Keratinocyte (primary cell): ENCODE measurements around the gene RNF180. TPM values are rescaled to one million over a fixed set of nuclear protein-coding genes. Genes with fewer than 3 reads are reported as not detected.

Experiments
- DNase-seq: peaks from one replicate; pipeline ENCODE4 v3.0.0-alpha.2; 2011; ENCODE audit warnings: low read depth, missing footprints, low spot score
- FAIRE-seq: peaks from 2 replicates; lab custom pipeline; 2011; peaks lifted over from hg19 to GRCh38; lab: Jason Lieb, UNC
- H2AFZ ChIP-seq: 2 replicates; pipeline ENCODE4 v1.6.0; 2012; ENCODE audit warnings: low read length, control low read depth, inconsistent platforms; ENCODE audit not compliant: control insufficient read depth
- H3K27ac ChIP-seq: 2 replicates; pipeline ENCODE4 v1.5.1; 2011; ENCODE audit warnings: low read length; ENCODE audit not compliant: control insufficient read depth, insufficient read depth
- H3K27me3 ChIP-seq: 3 replicates; pipeline ENCODE4 v1.6.0; 2011; ENCODE audit warnings: low read length; ENCODE audit not compliant: control insufficient read depth, insufficient read depth; ENCODE audit errors: extremely low read depth
- H3K36me3 ChIP-seq, 2 experiments: 2 replicates in 1 of 2; 3 replicates in 1 of 2; pipeline ENCODE4 v1.5.1; 2011; ENCODE audit warnings: low read length in 2 of 2, mild to moderate bottlenecking in 1 of 2; ENCODE audit not compliant: control insufficient read depth in 2 of 2, insufficient read depth in 2 of 2; ENCODE audit errors: extremely low read depth in 1 of 2
- H3K4me1 ChIP-seq: 3 replicates; pipeline ENCODE4 v1.5.1; 2011; ENCODE audit warnings: low read length; ENCODE audit not compliant: control insufficient read depth, insufficient read depth; ENCODE audit errors: extremely low read depth
- H3K4me2 ChIP-seq: 3 replicates; pipeline ENCODE4 v1.6.0; 2011; ENCODE audit warnings: low read depth, low read length; ENCODE audit not compliant: control insufficient read depth, insufficient read depth; ENCODE audit errors: extremely low read depth
- H3K4me3 ChIP-seq, 3 experiments: fragments of 200-600 bp in 1 of 3; sonication (generic) in 1 of 3; 2 replicates in 2 of 3; 3 replicates in 1 of 3; pipeline ENCODE4 v1.5.1; 2011 to 2016; ENCODE audit warnings: low read length in 3 of 3, mild to moderate bottlenecking in 3 of 3, control low read depth in 2 of 3, inconsistent platforms in 1 of 3, low read depth in 1 of 3, mixed read lengths in 1 of 3, mixed run types in 1 of 3, moderate library complexity in 1 of 3; ENCODE audit not compliant: control insufficient read depth in 2 of 3, insufficient read depth in 2 of 3; ENCODE audit errors: extremely low read depth in 1 of 3
- H3K79me2 ChIP-seq: 2 replicates; pipeline ENCODE4 v1.6.0; 2012; ENCODE audit warnings: low read length; ENCODE audit not compliant: control insufficient read depth, insufficient read depth
- H3K9ac ChIP-seq: 3 replicates; pipeline ENCODE4 v1.6.0; 2011; ENCODE audit warnings: low read length; ENCODE audit not compliant: control insufficient read depth, insufficient read depth; ENCODE audit errors: extremely low read depth
- H3K9me1 ChIP-seq: 3 replicates; pipeline ENCODE4 v1.6.0; 2011; ENCODE audit warnings: low read length; ENCODE audit not compliant: control insufficient read depth, insufficient read depth; ENCODE audit errors: extremely low read depth
- H3K9me3 ChIP-seq: 2 replicates; pipeline ENCODE4 v1.5.1; 2012; ENCODE audit warnings: low read depth, low read length; ENCODE audit not compliant: control insufficient read depth
- H4K20me1 ChIP-seq: 3 replicates; pipeline ENCODE4 v1.6.0; 2011; ENCODE audit warnings: low read length; ENCODE audit not compliant: control insufficient read depth, insufficient read depth; ENCODE audit errors: extremely low read depth
- EZH2 ChIP-seq: IDR thresholded peaks from one replicate; pipeline ENCODE4 v1.6.1; 2012; ENCODE audit warnings: inconsistent platforms, mild to moderate bottlenecking, low read length, moderate library complexity
- dilution Hi-C: fragments of 300-500 bp; cut with MboI; formaldehyde crosslinking; loops from one replicate; pipeline ENCODE4 v1.7.0; 2020; ENCODE audit warnings: low sequenced_read_pairs; ENCODE audit not compliant: extremely low pct_ligation_motif_present
- polyA plus RNA-seq, 5 experiments: library from polyadenylated mRNA; depleted of rRNA in 3 of 5; stranded (reverse) in 3 of 5; stranded (forward) in 1 of 5; unstranded in 1 of 5; fragments of >200 nt; gene quantifications; 1 replicate in 1 of 5; 2 replicates in 3 of 5; 3 replicates in 1 of 5; pipeline versions ENCODE4 v1.2.1 to v1.2.3, GENCODE V29; 2011 to 2012; ENCODE audit warnings: missing spikeins in 2 of 5, low read depth in 1 of 5, low replicate concordance in 1 of 5
- TF ChIP-seq, protein P1 (sequence below), 3 experiments: IDR thresholded peaks in 1 of 3; conservative IDR thresholded peaks in 1 of 3; optimal IDR thresholded peaks in 1 of 3; 2 replicates in 2 of 3; 3 replicates in 1 of 3; pipeline versions ENCODE3 to v1.5.1; 2011; ENCODE audit warnings: low read length in 3 of 3, mild to moderate bottlenecking in 3 of 3, moderate library complexity in 2 of 3, control low read depth in 1 of 3, inconsistent platforms in 1 of 3; ENCODE audit not compliant: insufficient read depth in 2 of 3; ENCODE audit errors: extremely low read depth in 1 of 3

RNF180 gene
- polyA plus RNA-seq, 1 donor (not counting 4 experiments of a cell fraction or from before 2014, with no cell fraction given): 2.4 TPM

DNA sequence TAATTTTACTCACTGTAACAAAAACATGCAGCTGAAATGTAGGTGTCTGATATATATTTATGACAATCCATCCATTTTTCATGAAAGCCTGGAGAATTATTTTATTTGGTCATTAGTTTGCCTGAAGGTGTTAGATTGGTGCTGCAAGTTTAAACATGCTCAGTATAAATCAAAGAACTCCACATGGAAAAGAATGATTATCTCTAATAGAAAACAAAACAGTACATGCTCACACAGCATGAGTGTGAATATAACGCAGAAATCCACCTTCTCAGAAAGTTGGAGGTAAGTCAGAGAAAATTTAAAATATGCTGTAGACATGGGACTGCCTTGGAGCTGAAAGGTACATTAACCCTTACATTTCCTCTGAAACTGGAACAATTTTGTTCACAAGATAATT lies 174.7 kb downstream of the RNF180 start:
- Histone ChIP-seq H3K4me2 (peak overlapping the region; percentile 70), H2AFZ (peak overlapping the region; percentile 37), H3K9me1 (no peaks in the 10 kb centered on the region), H3K27ac (peak overlapping the region; percentile 64), H4K20me1 (no peaks in the 10 kb centered on the region), H3K4me3 (peak overlapping the region in 1 of 3 experiments; percentile 40), H3K9me3 (no peaks in the 10 kb centered on the region), H3K27me3 (no peaks in the 10 kb centered on the region), H3K4me1 (peaks cover 28% of the 10 kb centered on the region), H3K79me2 (no peaks in the 10 kb centered on the region), H3K9ac (no peak overlapping the region), H3K36me3 (no peaks in the 10 kb centered on the region)
- FAIRE-seq (peak; percentile 20), DNase-seq (no peak)
- dilution Hi-C loops: no loop called here
- TF ChIP-seq, protein P1, sequence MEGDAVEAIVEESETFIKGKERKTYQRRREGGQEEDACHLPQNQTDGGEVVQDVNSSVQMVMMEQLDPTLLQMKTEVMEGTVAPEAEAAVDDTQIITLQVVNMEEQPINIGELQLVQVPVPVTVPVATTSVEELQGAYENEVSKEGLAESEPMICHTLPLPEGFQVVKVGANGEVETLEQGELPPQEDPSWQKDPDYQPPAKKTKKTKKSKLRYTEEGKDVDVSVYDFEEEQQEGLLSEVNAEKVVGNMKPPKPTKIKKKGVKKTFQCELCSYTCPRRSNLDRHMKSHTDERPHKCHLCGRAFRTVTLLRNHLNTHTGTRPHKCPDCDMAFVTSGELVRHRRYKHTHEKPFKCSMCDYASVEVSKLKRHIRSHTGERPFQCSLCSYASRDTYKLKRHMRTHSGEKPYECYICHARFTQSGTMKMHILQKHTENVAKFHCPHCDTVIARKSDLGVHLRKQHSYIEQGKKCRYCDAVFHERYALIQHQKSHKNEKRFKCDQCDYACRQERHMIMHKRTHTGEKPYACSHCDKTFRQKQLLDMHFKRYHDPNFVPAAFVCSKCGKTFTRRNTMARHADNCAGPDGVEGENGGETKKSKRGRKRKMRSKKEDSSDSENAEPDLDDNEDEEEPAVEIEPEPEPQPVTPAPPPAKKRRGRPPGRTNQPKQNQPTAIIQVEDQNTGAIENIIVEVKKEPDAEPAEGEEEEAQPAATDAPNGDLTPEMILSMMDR (optimal IDR thresholded peaks at IDR 0.05 in 1 of 3, IDR thresholded peaks at IDR 0.05 in 1 of 3, conservative IDR thresholded peaks at IDR 0.05 in 1 of 3; ENCODE audit: extremely low read depth in 1 of 3, insufficient read depth in 2 of 3, low read length in 3 of 3): no peak
- no peak for TF ChIP-seq EZH2

DNA sequence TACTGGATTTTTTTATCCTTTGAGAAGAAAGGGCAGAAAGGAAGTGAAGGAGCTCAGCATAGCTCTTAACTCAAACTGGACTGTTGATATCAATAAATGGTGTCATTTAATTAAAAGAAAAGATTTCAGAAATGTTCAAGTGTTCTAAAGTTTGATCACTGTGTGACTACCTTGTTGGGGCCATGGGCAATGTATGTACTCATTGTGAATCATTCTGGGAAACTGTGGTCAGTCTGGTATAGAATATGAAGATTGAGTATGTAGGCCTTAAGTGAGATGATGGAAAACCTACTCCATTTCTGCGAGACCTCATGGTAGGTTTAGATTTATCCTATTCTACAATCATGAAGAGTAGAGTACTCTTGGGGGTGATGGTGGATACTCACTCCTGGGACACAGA lies 175.7 kb downstream of the RNF180 start:
- dilution Hi-C loops: no loop called here
- no peaks in the 10 kb centered on the region for H3K36me3 ChIP-seq
- no peaks in the 10 kb centered on the region for H3K9me3 ChIP-seq
- peaks cover 28% of the 10 kb centered on the region for H3K4me1 ChIP-seq
- no peaks in the 10 kb centered on the region for H3K79me2 ChIP-seq
- H3K9me1 ChIP-seq: no peaks in the 10 kb centered on the region
- no peak overlapping the region for H3K4me3 ChIP-seq
- H3K4me2 ChIP-seq: peak overlapping the region; percentile 70
- TF ChIP-seq, protein P1 (optimal IDR thresholded peaks at IDR 0.05 in 1 of 3, IDR thresholded peaks at IDR 0.05 in 1 of 3, conservative IDR thresholded peaks at IDR 0.05 in 1 of 3; ENCODE audit: extremely low read depth in 1 of 3, insufficient read depth in 2 of 3, low read length in 3 of 3): no peak
- TF ChIP-seq EZH2: no peak
- no peaks in the 10 kb centered on the region for H4K20me1 ChIP-seq
- no peak for DNase-seq
- H2AFZ ChIP-seq: no peak overlapping the region
- FAIRE-seq: peak; percentile 68
- no peak overlapping the region for H3K9ac ChIP-seq
- no peaks in the 10 kb centered on the region for H3K27me3 ChIP-seq
- no peak overlapping the region for H3K27ac ChIP-seq
